B cell (primary cell): Measurements from ENCODE around the gene BMP6.

Experiments
- CTCF ChIP-seq: fragments of 200-600 bp; IDR thresholded peaks from one replicate; pipeline ENCODE4 v1.8.0; 2022; ENCODE audit warnings: antibody characterized with exemption, mild to moderate bottlenecking
- EZH2 ChIP-seq: IDR thresholded peaks from 2 replicates; pipeline ENCODE4 v1.6.1; 2012; ENCODE audit warnings: borderline replicate concordance, low read depth, mild to moderate bottlenecking, moderate library complexity, low read length; ENCODE audit not compliant: insufficient read depth, poor library complexity, severe bottlenecking

- TF ChIP-seq CTCF (no peak), EZH2 (no peak)
These were observed 160.2 kb downstream of the BMP6 start for GRCh38 chr6:7886132-7886531.
